HG03439 (cell line): ENCODE results near the gene CELA3B.
A peak's percentile ranks its signal among the peaks of the same experiment; 100 is the strongest.
"Not testable (repeated sequence)": the region's sequence is repeated elsewhere in the genome, so short reads cannot be mapped to it uniquely, and the experiment has no call there.

Experiments used
- ATAC-seq: cut with Tn5 transposase; IDR thresholded peaks from one replicate; pipeline ENCODE4 v1.9.1; 2021; ENCODE audit warnings: mild to moderate bottlenecking, moderate library complexity; ENCODE audit not compliant: unreplicated experiment

The CELA3B gene

GRCh38 chr1:21976703-21977239 is at the start of gene CELA3B:
Gene CELA3B (plus strand): TSS chr1:21977022. CDS start chr1:21977040, 18 bp downstream.
- ATAC-seq: not testable (repeated sequence)

GRCh38 chr1:21927533-21928237 is 49.1 kb upstream of the CELA3B start:
- no peak for ATAC-seq

- ATAC-seq: no peak
Measured at GRCh38 chr1:21930080-21930571, 46.7 kb upstream of the CELA3B start.

GRCh38 chr1:21930629-21931170 is 46.1 kb upstream of the CELA3B start:
- ATAC-seq: no peak

GRCh38 chr1:21931171-21932093 is 45.4 kb upstream of the CELA3B start:
- no peak for ATAC-seq

- ATAC-seq: no peak
Measured at GRCh38 chr1:21932127-21932526, 44.7 kb upstream of the CELA3B start.

GRCh38 chr1:21933397-21934248 is 43.2 kb upstream of the CELA3B start:
- no peak for ATAC-seq

GRCh38 chr1:21935393-21935804 is 41.4 kb upstream of the CELA3B start:
- ATAC-seq: no peak

- no peak for ATAC-seq
Measured at GRCh38 chr1:21935891-21936365, 40.9 kb upstream of the CELA3B start.

- ATAC-seq: no peak
Measured at GRCh38 chr1:21936366-21937031, 40.3 kb upstream of the CELA3B start.

- no peak for ATAC-seq
Measured at GRCh38 chr1:21937034-21937371, 39.8 kb upstream of the CELA3B start, which contains the start of gene HSPG2. Gene HSPG2 (minus strand): TSS chr1:21937310. CDS start chr1:21937217, 93 bp downstream.

GRCh38 chr1:21937372-21938121 is 39.3 kb upstream of the CELA3B start:
- peak; percentile 47 for ATAC-seq

- ATAC-seq: no peak
Measured at GRCh38 chr1:21938732-21939538, 37.9 kb upstream of the CELA3B start.

- no peak for ATAC-seq
Measured at GRCh38 chr1:21939650-21940374, 37.0 kb upstream of the CELA3B start.

GRCh38 chr1:21940492-21940891 is 36.3 kb upstream of the CELA3B start:
- no peak for ATAC-seq

- ATAC-seq: no peak
Measured at GRCh38 chr1:21941370-21941769, 35.5 kb upstream of the CELA3B start.

GRCh38 chr1:21942464-21942863 is 34.4 kb upstream of the CELA3B start:
- no peak for ATAC-seq
